CD4-positive, CD25-positive, alpha-beta regulatory T cell (primary cell): Measurements from ENCODE around the gene ZBTB16. TPM values are rescaled to one million over a fixed set of nuclear protein-coding genes. Genes with fewer than 3 reads are reported as not detected.

Experiments used
- ATAC-seq, 2 donors: fragments of 150-1000 bp; cut with Tn5 transposase; one replicate each; pipeline ENCODE4 v1.10.0; 2021; ENCODE audit warnings: low read depth in 2 of 2, moderate number of reproducible peaks in 2 of 2, moderate library complexity in 1 of 2
- DNase-seq, 3 donors: peaks; one replicate each; pipeline versions ENCODE4 v3.0.0 to v3.0.0-alpha.2; 2012 to 2022; ENCODE audit warnings: mixed read lengths in 1 of 3
- H3K27ac ChIP-seq: one replicate; pipeline ENCODE4 v1.7.0; 2013; ENCODE audit warnings: mild to moderate bottlenecking, low read length; ENCODE audit not compliant: insufficient read depth, poor library complexity, severe bottlenecking
- H3K27me3 ChIP-seq: one replicate; pipeline ENCODE4 v1.7.0; 2013; ENCODE audit warnings: low read length; ENCODE audit not compliant: control insufficient read depth, insufficient read depth
- H3K36me3 ChIP-seq: one replicate; pipeline ENCODE4 v1.7.0; 2013; ENCODE audit warnings: mild to moderate bottlenecking, low read length, moderate library complexity; ENCODE audit not compliant: control insufficient read depth, insufficient read depth
- H3K4me1 ChIP-seq: 2 replicates; pipeline ENCODE4 v1.7.0; 2013; ENCODE audit warnings: mild to moderate bottlenecking, low read length; ENCODE audit not compliant: insufficient read depth, control insufficient read depth, poor library complexity, severe bottlenecking
- H3K4me3 ChIP-seq: one replicate; pipeline ENCODE4 v1.7.0; 2013; ENCODE audit warnings: low read depth, mild to moderate bottlenecking, low read length, moderate library complexity
- H3K9me3 ChIP-seq, 2 experiments: 1 replicate in 1 of 2; 2 replicates in 1 of 2; pipeline ENCODE4 v1.7.0; 2013; ENCODE audit warnings: low read length in 2 of 2, mild to moderate bottlenecking in 1 of 2, moderate library complexity in 1 of 2; ENCODE audit not compliant: control insufficient read depth in 2 of 2
- H3K27ac Mint-ChIP-seq, 3 donors: one replicate each; pipeline ENCODE4 v1.8.0; 2020 to 2022; ENCODE audit warnings: mild to moderate bottlenecking in 3 of 3, mixed read lengths in 3 of 3, moderate library complexity in 2 of 3
- H3K27me3 Mint-ChIP-seq: one replicate; pipeline ENCODE4 v1.8.0; 2022; ENCODE audit warnings: mild to moderate bottlenecking, mixed read lengths
- H3K36me3 Mint-ChIP-seq: one replicate; pipeline ENCODE4 v1.8.0; 2020; ENCODE audit warnings: mixed read lengths
- H3K4me1 Mint-ChIP-seq, 4 donors: one replicate each; pipeline ENCODE4 v1.8.0; 2020 to 2022; ENCODE audit warnings: mixed read lengths in 4 of 4, mild to moderate bottlenecking in 1 of 4
- H3K4me3 Mint-ChIP-seq, 4 donors: one replicate each; pipeline ENCODE4 v1.8.0; 2020 to 2022; ENCODE audit warnings: mild to moderate bottlenecking in 4 of 4, mixed read lengths in 4 of 4, moderate library complexity in 3 of 4
- H3K9me3 Mint-ChIP-seq, 7 donors: one replicate each; pipeline ENCODE4 v1.8.0; 2020 to 2022; ENCODE audit warnings: mixed read lengths in 7 of 7, mild to moderate bottlenecking in 3 of 7, moderate library complexity in 2 of 7
- polyA plus RNA-seq, 4 donors: library from polyadenylated mRNA; unstranded; fragments of 300-500 nt; fragmentation: Illumina TruSeq; gene quantifications; one replicate each; pipeline ENCODE4 v1.2.3, GENCODE V29; 2021
- total RNA-seq: library from RNA; stranded (reverse); gene quantifications from one replicate; pipeline ENCODE4 v1.2.3, GENCODE V29; 2022

The ZBTB16 gene
- total and polyA plus RNA-seq, 5 donors from 2014 or later = 2.9 to 28.1 (median 8.5) TPM

- Mint-ChIP-seq H3K27ac (peak overlapping the region in 1 of 3 donors; percentile 64), H3K4me1 (peaks cover 0 to 6% (median 0%) of the 10 kb centered on the region in 4 donors), H3K27me3 (peaks cover 8% of the 10 kb centered on the region), H3K9me3 (peaks cover 0 to 1% (median 0%) of the 10 kb centered on the region in 7 donors), H3K36me3 (no peaks in the 10 kb centered on the region), H3K4me3 (no peak overlapping the region)
- H3K9me3 ChIP-seq = no peaks in the 10 kb centered on the region
- peaks cover 2% of the 10 kb centered on the region for H3K27me3 ChIP-seq
- no peak for DNase-seq
- no peak overlapping the region for H3K4me3 ChIP-seq
- no peaks in the 10 kb centered on the region for H3K4me1 ChIP-seq
- H3K36me3 ChIP-seq = no peaks in the 10 kb centered on the region
- ATAC-seq = no peak
- H3K27ac ChIP-seq = no peak overlapping the region
Observed at GRCh38 chr11:114025329-114025907, 34.1 kb upstream of the ZBTB16 start.

- H3K27me3 ChIP-seq = peaks cover 2% of the 10 kb centered on the region
- ATAC-seq (no peak), DNase-seq (peak in 2 of 3 donors; percentile 3 to 43)
- H3K36me3 Mint-ChIP-seq = no peaks in the 10 kb centered on the region
- H3K27ac Mint-ChIP-seq = peak overlapping the region in 1 of 3 donors; percentile 53
- peaks cover 8% of the 10 kb centered on the region for H3K27me3 Mint-ChIP-seq
- H3K4me1 Mint-ChIP-seq = peaks cover 0 to 6% (median 0%) of the 10 kb centered on the region in 4 donors
- no peak overlapping the region for H3K4me3 ChIP-seq
- no peaks in the 10 kb centered on the region for H3K9me3 ChIP-seq
- H3K4me3 Mint-ChIP-seq = no peak overlapping the region
- H3K9me3 Mint-ChIP-seq = peaks cover 0 to 1% (median 0%) of the 10 kb centered on the region in 7 donors
- no peaks in the 10 kb centered on the region for H3K36me3 ChIP-seq
- no peak overlapping the region for H3K27ac ChIP-seq
- no peaks in the 10 kb centered on the region for H3K4me1 ChIP-seq
Observed at GRCh38 chr11:114026355-114026754, 33.2 kb upstream of the ZBTB16 start.

- Histone ChIP-seq H3K9me3 (no peaks in the 10 kb centered on the region), H3K27me3 (peaks cover 2% of the 10 kb centered on the region), H3K27ac (no peak overlapping the region), H3K4me1 (no peaks in the 10 kb centered on the region), H3K36me3 (no peaks in the 10 kb centered on the region), H3K4me3 (no peak overlapping the region)
- no peak overlapping the region for H3K4me3 Mint-ChIP-seq
- ATAC-seq = no peak
- DNase-seq = no peak
- H3K27me3 Mint-ChIP-seq = peaks cover 8% of the 10 kb centered on the region
- no peak overlapping the region for H3K27ac Mint-ChIP-seq
- peaks cover 0 to 6% (median 0%) of the 10 kb centered on the region in 4 donors for H3K4me1 Mint-ChIP-seq
- no peaks in the 10 kb centered on the region for H3K36me3 Mint-ChIP-seq
- H3K9me3 Mint-ChIP-seq = peaks cover 0 to 1% (median 0%) of the 10 kb centered on the region in 7 donors
Observed at GRCh38 chr11:114027391-114027790, 32.1 kb upstream of the ZBTB16 start.

- Mint-ChIP-seq H3K4me3 (no peak overlapping the region), H3K36me3 (no peaks in the 10 kb centered on the region), H3K9me3 (peaks cover 0 to 1% (median 0%) of the 10 kb centered on the region in 7 donors), H3K4me1 (peaks cover 0 to 6% (median 0%) of the 10 kb centered on the region in 4 donors), H3K27me3 (peaks cover 8% of the 10 kb centered on the region), H3K27ac (no peak overlapping the region)
- ATAC-seq (no peak), DNase-seq (no peak)
- Histone ChIP-seq H3K36me3 (no peaks in the 10 kb centered on the region), H3K9me3 (no peaks in the 10 kb centered on the region), H3K4me3 (no peak overlapping the region), H3K4me1 (no peaks in the 10 kb centered on the region), H3K27me3 (peaks cover 2% of the 10 kb centered on the region), H3K27ac (no peak overlapping the region)
Observed at GRCh38 chr11:114027926-114028325, 31.6 kb upstream of the ZBTB16 start.

- H3K4me3 Mint-ChIP-seq = no peak overlapping the region
- no peak overlapping the region for H3K27ac Mint-ChIP-seq
- ATAC-seq (no peak), DNase-seq (no peak)
- H3K36me3 ChIP-seq = no peaks in the 10 kb centered on the region
- no peaks in the 10 kb centered on the region for H3K9me3 ChIP-seq
- H3K9me3 Mint-ChIP-seq = no peaks in the 10 kb centered on the region
- peaks cover 6% of the 10 kb centered on the region for H3K4me1 ChIP-seq
- peaks cover 0 to 8% (median 0%) of the 10 kb centered on the region in 4 donors for H3K4me1 Mint-ChIP-seq
- H3K36me3 Mint-ChIP-seq = no peaks in the 10 kb centered on the region
- H3K27ac ChIP-seq = no peak overlapping the region
- no peak overlapping the region for H3K4me3 ChIP-seq
- H3K27me3 ChIP-seq = peaks cover 2% of the 10 kb centered on the region
- peaks cover 9% of the 10 kb centered on the region for H3K27me3 Mint-ChIP-seq
Observed at GRCh38 chr11:114031246-114031966, 28.1 kb upstream of the ZBTB16 start.

GRCh38 chr11:114031967-114032320, 27.6 kb upstream of the ZBTB16 start:
- no peaks in the 10 kb centered on the region for H3K36me3 Mint-ChIP-seq
- H3K4me1 Mint-ChIP-seq = peaks cover 0 to 8% (median 0%) of the 10 kb centered on the region in 4 donors
- H3K27me3 Mint-ChIP-seq = peaks cover 9% of the 10 kb centered on the region
- peaks cover 2% of the 10 kb centered on the region for H3K27me3 ChIP-seq
- ATAC-seq = no peak
- H3K4me3 Mint-ChIP-seq = no peak overlapping the region
- H3K9me3 Mint-ChIP-seq = no peaks in the 10 kb centered on the region
- peaks cover 9% of the 10 kb centered on the region for H3K4me1 ChIP-seq
- H3K9me3 ChIP-seq = no peaks in the 10 kb centered on the region
- H3K27ac Mint-ChIP-seq = no peak overlapping the region
- no peak overlapping the region for H3K27ac ChIP-seq
- H3K4me3 ChIP-seq = no peak overlapping the region
- DNase-seq = no peak
- H3K36me3 ChIP-seq = no peaks in the 10 kb centered on the region

GRCh38 chr11:114033066-114033465, 26.4 kb upstream of the ZBTB16 start:
- H3K27ac Mint-ChIP-seq = peak overlapping the region in 1 of 3 donors; percentile 42
- peaks cover 2% of the 10 kb centered on the region for H3K27me3 ChIP-seq
- H3K36me3 ChIP-seq = no peaks in the 10 kb centered on the region
- no peaks in the 10 kb centered on the region for H3K36me3 Mint-ChIP-seq
- no peak for ATAC-seq
- H3K9me3 Mint-ChIP-seq = no peaks in the 10 kb centered on the region
- peaks cover 9% of the 10 kb centered on the region for H3K4me1 ChIP-seq
- no peak overlapping the region for H3K27ac ChIP-seq
- no peaks in the 10 kb centered on the region for H3K9me3 ChIP-seq
- H3K27me3 Mint-ChIP-seq = peaks cover 19% of the 10 kb centered on the region
- H3K4me3 ChIP-seq = no peak overlapping the region
- no peak for DNase-seq
- peaks cover 0 to 8% (median 0%) of the 10 kb centered on the region in 4 donors for H3K4me1 Mint-ChIP-seq
- no peak overlapping the region for H3K4me3 Mint-ChIP-seq

GRCh38 chr11:114033572-114033971, 25.9 kb upstream of the ZBTB16 start:
- peaks cover 17% of the 10 kb centered on the region for H3K27me3 Mint-ChIP-seq
- no peaks in the 10 kb centered on the region for H3K9me3 Mint-ChIP-seq
- H3K4me1 Mint-ChIP-seq = peaks cover 0 to 8% (median 0%) of the 10 kb centered on the region in 4 donors
- Histone ChIP-seq H3K4me3 (no peak overlapping the region), H3K4me1 (peaks cover 9% of the 10 kb centered on the region), H3K27ac (no peak overlapping the region), H3K9me3 (no peaks in the 10 kb centered on the region), H3K27me3 (peaks cover 2% of the 10 kb centered on the region), H3K36me3 (no peaks in the 10 kb centered on the region)
- no peaks in the 10 kb centered on the region for H3K36me3 Mint-ChIP-seq
- ATAC-seq (no peak), DNase-seq (no peak)
- H3K4me3 Mint-ChIP-seq = no peak overlapping the region
- no peak overlapping the region for H3K27ac Mint-ChIP-seq
